AG09309 (cell line): ENCODE results near the gene UBE2U.
A peak's percentile ranks its signal among the peaks of the same experiment; 100 is the strongest.
"Not testable (repeated sequence)": the region's sequence is repeated elsewhere in the genome, so short reads cannot be mapped to it uniquely, and the experiment has no call there.

Experiments used
- DNase-seq: peaks from one replicate; pipeline ENCODE4 v3.0.0-alpha.2; 2010; ENCODE audit warnings: low read depth
- H3K4me3 ChIP-seq: 2 replicates; pipeline ENCODE4 v1.5.1; 2011; ENCODE audit warnings: mild to moderate bottlenecking, low read depth, low read length, moderate library complexity; ENCODE audit not compliant: control insufficient read depth
- CTCF ChIP-seq: IDR thresholded peaks from 2 replicates; pipeline ENCODE4 v1.5.1; 2011; ENCODE audit warnings: mild to moderate bottlenecking, low read depth, low read length, inconsistent platforms; ENCODE audit not compliant: insufficient read depth, control insufficient read depth; ENCODE audit errors: missing control alignments

The UBE2U gene

DNA sequence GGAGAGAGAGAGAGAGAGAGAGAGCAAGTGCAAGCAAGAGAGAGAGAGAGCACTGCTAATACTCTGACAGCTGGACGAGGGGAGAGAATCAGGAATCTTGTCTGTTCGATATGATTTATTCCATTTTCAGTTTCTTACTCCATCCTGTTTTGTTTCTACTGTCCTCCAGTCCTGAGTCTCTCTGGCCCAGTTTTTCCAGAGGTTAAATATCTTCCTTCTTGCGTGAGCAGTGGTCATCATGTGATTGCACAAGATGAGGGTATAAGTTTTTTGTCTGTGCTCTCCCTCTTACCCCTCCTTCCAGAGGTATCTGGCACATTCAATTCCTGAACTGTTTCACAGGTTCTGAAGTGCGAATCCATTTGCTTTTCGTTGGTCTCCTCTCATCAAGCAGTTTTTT is 16.8 kb downstream of the UBE2U start:
- no peak for TF ChIP-seq CTCF

DNA sequence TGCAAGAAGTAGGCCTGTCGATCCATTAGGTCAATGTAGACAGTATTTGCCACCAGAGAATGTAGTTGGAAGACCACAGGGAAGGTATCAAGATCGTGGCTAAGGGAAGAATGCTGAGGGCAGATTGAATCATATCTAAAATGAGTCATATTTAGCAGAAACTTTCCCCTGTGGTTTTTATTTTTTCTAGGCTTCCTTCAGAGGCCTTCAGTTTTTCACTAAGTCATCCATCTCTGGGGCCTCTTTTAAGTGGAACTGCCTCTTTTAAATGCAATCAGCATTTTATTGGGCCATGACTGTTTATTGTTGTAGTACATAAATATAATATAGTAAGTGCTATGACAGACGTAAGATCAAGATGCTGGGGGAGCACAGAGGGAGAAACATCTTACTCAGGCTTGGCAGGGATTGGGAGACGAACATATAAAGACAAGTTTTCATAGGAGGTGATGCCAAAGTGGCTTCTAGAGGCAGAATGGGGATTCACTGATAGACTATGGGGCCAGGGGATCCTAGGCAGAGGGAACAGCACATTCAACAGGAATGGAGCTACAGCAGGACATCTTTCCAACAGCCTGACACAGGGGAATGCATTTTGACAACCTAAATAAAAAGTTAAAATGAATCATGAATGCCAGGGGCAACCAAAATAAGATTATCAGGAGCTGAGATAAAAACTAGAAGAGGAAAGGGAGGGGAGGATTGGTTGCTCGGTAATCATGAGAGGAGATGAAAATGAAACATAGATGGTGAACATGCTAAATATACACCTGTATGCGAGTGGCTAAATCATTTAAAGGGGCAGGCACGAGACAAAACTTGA is 20.1 kb downstream of the UBE2U start:
- H3K4me3 ChIP-seq: no peak overlapping the region
- TF ChIP-seq CTCF: no peak

More for the DNA sequence above, 16.8 kb downstream of the UBE2U start:
- DNase-seq: no peak
- H3K4me3 ChIP-seq: no peak overlapping the region

DNA sequence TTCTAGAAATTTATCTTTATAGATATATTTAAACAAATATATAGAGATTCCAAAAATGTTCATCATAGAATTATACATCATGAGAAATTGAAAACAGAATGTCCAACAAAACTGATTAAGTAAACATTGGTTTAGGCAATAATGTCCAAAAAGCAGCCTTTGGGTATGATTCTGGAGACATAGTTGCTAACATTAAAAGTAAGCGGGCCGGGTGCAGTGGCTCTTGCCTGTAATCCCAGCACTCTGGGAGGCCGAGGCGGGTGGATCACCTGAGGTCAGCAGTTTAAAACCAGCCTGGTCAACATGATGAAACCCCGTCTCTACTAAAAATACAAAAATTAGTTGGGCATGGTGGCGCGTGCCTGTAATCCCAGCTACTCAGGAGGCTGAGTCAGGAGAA is 20.8 kb downstream of the UBE2U start:
- DNase-seq, H3K4me3 ChIP-seq: not testable (repeated sequence)

More for the DNA sequence above, 20.1 kb downstream of the UBE2U start:
- peak; percentile 82 for DNase-seq

GRCh38 chr1:64228167-64228957 is 24.9 kb downstream of the UBE2U start:
- DNase-seq: no peak
- no peak for TF ChIP-seq CTCF

DNA sequence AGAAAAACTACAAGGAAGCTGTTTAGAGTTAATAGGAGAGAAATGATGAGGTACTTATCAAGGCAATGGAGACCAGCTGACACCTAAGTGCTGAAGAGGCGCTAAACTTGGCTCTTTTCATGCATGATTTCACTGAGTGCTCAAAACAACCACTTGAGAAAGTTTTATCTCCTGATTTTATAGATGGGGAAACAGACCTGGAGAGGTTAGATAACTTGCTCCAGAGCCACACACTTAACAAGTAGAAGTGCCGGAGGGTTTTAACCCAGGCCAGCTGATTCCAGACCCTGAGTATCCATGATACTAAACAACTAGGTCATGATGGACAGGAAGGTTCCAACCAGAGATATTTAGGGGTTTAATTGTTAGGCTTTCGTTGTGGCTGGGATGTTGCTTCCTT is 25.9 kb downstream of the UBE2U start:
- DNase-seq: no peak
- no peak for TF ChIP-seq CTCF
- H3K4me3 ChIP-seq: no peak overlapping the region

More at GRCh38 chr1:64228167-64228957, 24.9 kb downstream of the UBE2U start:
- no peak overlapping the region for H3K4me3 ChIP-seq

DNA sequence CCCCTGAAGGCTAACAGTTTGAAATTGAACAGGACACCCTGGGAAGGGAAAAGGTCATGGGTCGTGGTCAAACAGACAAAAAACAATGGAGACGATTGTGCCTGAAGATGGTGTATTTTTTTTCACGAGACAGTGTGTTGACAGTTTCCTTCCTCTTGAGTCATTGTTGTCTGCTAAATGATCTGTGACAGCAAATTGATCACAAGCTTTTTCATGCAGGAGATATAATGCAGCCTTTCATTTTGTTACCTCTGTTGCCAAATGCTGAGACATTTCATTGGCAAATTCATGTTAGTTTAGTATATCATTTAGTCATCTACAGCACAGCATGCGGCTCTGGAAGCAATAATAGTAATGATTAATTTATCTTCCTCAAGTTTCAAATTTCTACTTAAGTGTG is 27.7 kb downstream of the UBE2U start:
- TF ChIP-seq CTCF: no peak
- no peak overlapping the region for H3K4me3 ChIP-seq
- DNase-seq: no peak

DNA sequence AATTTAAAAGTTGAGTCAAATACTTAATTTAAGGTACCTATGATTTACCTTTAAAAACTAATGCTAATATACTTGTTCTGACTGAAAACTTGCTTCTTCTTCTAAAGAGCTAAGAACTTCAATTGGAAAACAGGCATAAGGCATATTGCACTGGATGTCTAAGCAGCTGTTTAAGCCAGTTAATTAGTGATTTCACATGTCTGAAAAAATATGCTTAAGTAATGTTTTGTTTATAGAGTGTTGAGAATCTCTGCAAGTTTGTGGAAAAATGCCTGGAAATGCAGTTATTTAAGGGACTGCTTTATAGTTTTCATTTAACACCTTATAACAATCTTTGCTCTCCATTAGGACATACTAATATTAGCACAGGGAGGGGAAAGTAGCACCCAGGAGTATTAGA is 28.2 kb downstream of the UBE2U start:
- DNase-seq: no peak
- TF ChIP-seq CTCF: no peak

More for the DNA sequence above, 28.2 kb downstream of the UBE2U start:
- H3K4me3 ChIP-seq: no peak overlapping the region
